ENCODE measurements around the gene PRRC2A.

Gene PRRC2A

GRCh38 chr6:31575952-31576685, 44.4 kb upstream of the PRRC2A start:
- in situ Hi-C loops (cut with MboI; ENCODE audit: low pct_unique_long_range_greater_than_20kb, low sequenced_read_pairs, unreplicated experiment), result no loop called here
- TF ChIP-seq CTCF (IDR thresholded peaks at IDR 0.05; ENCODE audit: extremely low read depth, insufficient read depth, missing control alignments), result no peak
- no peak for DNase-seq (ENCODE audit: low spot score)

GRCh38 chr6:31576897-31577578, 43.5 kb upstream of the PRRC2A start:
- no peak for DNase-seq (ENCODE audit: low spot score)
- in situ Hi-C loops (cut with MboI; ENCODE audit: low pct_unique_long_range_greater_than_20kb, low sequenced_read_pairs, unreplicated experiment), result no loop called here
- no peak for TF ChIP-seq CTCF (IDR thresholded peaks at IDR 0.05; ENCODE audit: extremely low read depth, insufficient read depth, missing control alignments)

GRCh38 chr6:31577579-31577966, 42.9 kb upstream of the PRRC2A start:
- TF ChIP-seq CTCF (IDR thresholded peaks at IDR 0.05; ENCODE audit: extremely low read depth, insufficient read depth, missing control alignments), result no peak
- no peak for DNase-seq (ENCODE audit: low spot score)
- in situ Hi-C loops (cut with MboI; ENCODE audit: low pct_unique_long_range_greater_than_20kb, low sequenced_read_pairs, unreplicated experiment), result no loop called here

GRCh38 chr6:31578184-31579118, 42.1 kb upstream of the PRRC2A start:
- TF ChIP-seq CTCF (IDR thresholded peaks at IDR 0.05; ENCODE audit: extremely low read depth, insufficient read depth, missing control alignments), result no peak
- no peak for DNase-seq (ENCODE audit: low spot score)
- in situ Hi-C loops (cut with MboI; ENCODE audit: low pct_unique_long_range_greater_than_20kb, low sequenced_read_pairs, unreplicated experiment), result no loop called here

GRCh38 chr6:31579119-31579505, 41.4 kb upstream of the PRRC2A start:
- no peak for DNase-seq (ENCODE audit: low spot score)
- TF ChIP-seq CTCF (IDR thresholded peaks at IDR 0.05; ENCODE audit: extremely low read depth, insufficient read depth, missing control alignments), result no peak
- in situ Hi-C loops (cut with MboI; ENCODE audit: low pct_unique_long_range_greater_than_20kb, low sequenced_read_pairs, unreplicated experiment), result no loop called here
